K562 (cell line): ENCODE results near the gene CERS1. TPM values are rescaled to one million over a fixed set of nuclear protein-coding genes. Genes with fewer than 3 reads are reported as not detected.

Experiments
- CBFA2T2 ChIP-seq: fragments of 450-650 bp; conservative IDR thresholded peaks from 2 replicates; pipeline ENCODE4 v1.6.1; 2017; ENCODE audit warnings: mild to moderate bottlenecking
- CBX5 ChIP-seq: IDR thresholded peaks from 2 replicates; pipeline ENCODE4 v1.6.1; 2014; ENCODE audit warnings: low read depth, borderline replicate concordance
- CREBBP ChIP-seq: IDR thresholded peaks from one replicate; pipeline ENCODE4 v1.6.1; 2012; ENCODE audit warnings: low read depth, mild to moderate bottlenecking, control low read depth, inconsistent platforms, low read length
- E2F3 ChIP-seq: fragments of 250-450 bp; sonication (Bioruptor Pico); IDR thresholded peaks from 2 replicates; pipeline ENCODE4 v1.4.0; 2020; ENCODE audit warnings: mild to moderate bottlenecking
- EHMT2 ChIP-seq: fragments of 450-650 bp; IDR thresholded peaks from 2 replicates; pipeline ENCODE4 v1.6.1; 2018; ENCODE audit warnings: antibody characterized with exemption
- EWSR1 ChIP-seq: fragments of 450-650 bp; IDR thresholded peaks from 2 replicates; pipeline ENCODE4 v1.6.1; 2018; ENCODE audit warnings: borderline replicate concordance, mild to moderate bottlenecking, low read depth, moderate library complexity; ENCODE audit not compliant: partially characterized antibody
- FOS ChIP-seq: IDR thresholded peaks from 3 replicates; pipeline ENCODE4 v1.6.1; 2011; ENCODE audit not compliant: insufficient read length; ENCODE audit errors: extremely low read depth
- MBD1 ChIP-seq: fragments of 250-450 bp; sonication (Bioruptor Pico); IDR thresholded peaks from 2 replicates; pipeline ENCODE4 v1.8.0; 2022; ENCODE audit warnings: inconsistent platforms
- NONO ChIP-seq, 2 experiments: fragments of 200-400 bp in 1 of 2; fragments of 450-650 bp in 1 of 2; formaldehyde crosslinking in 1 of 2; IDR thresholded peaks; 2 replicates each; pipeline ENCODE4 v1.6.1; 2017; ENCODE audit warnings: low read depth in 2 of 2, mild to moderate bottlenecking in 2 of 2, moderate library complexity in 2 of 2, low read length in 1 of 2
- PHTF2 ChIP-seq: fragments of 250-450 bp; sonication (Bioruptor Pico); IDR thresholded peaks from 2 replicates; pipeline ENCODE4 v1.5.0; 2021; ENCODE audit warnings: mild to moderate bottlenecking
- PML ChIP-seq: IDR thresholded peaks from 2 replicates; pipeline ENCODE4 v1.6.1; 2012; ENCODE audit warnings: low read length, inconsistent platforms
- RBM17 ChIP-seq: fragments of 200-400 bp; formaldehyde crosslinking; IDR thresholded peaks from 2 replicates; pipeline ENCODE4 v1.6.1; 2017; ENCODE audit warnings: low read depth, mild to moderate bottlenecking, low read length, borderline replicate concordance
- RUNX1 ChIP-seq: sonication (generic); IDR thresholded peaks from 2 replicates; pipeline ENCODE4 v1.6.1; 2016; ENCODE audit warnings: antibody characterized with exemption, low read depth
- SREBF2 ChIP-seq: sonication (generic); formaldehyde crosslinking; IDR thresholded peaks from 2 replicates; pipeline ENCODE4 v1.4.0; 2020; ENCODE audit warnings: mild to moderate bottlenecking, missing genetic modification reagents
- ZKSCAN8 ChIP-seq: fragments of 200-800 bp; sonication (Bioruptor generic); IDR thresholded peaks from 2 replicates; pipeline ENCODE4 v1.6.1; 2016; ENCODE audit warnings: missing genetic modification characterization, missing compliant biosample characterization
- ZNF280A ChIP-seq: fragments of 450-650 bp; IDR thresholded peaks from 2 replicates; pipeline ENCODE4 v1.6.1; 2018; ENCODE audit warnings: mild to moderate bottlenecking, low read depth; ENCODE audit not compliant: partially characterized antibody
- ZNF436 ChIP-seq: fragments of 250-450, 450-650 bp; sonication (Bioruptor Pico); formaldehyde crosslinking; IDR thresholded peaks from 2 replicates; pipeline ENCODE4 v1.7.0; 2020; ENCODE audit warnings: mild to moderate bottlenecking
- polyA plus RNA-seq, 8 experiments: library from polyadenylated mRNA; depleted of rRNA in 4 of 8; stranded (reverse) in 5 of 8; unstranded in 3 of 8; fragments of >200 nt; fragmentation: Nextera tagmentation in 2 of 8; fragmentation: Illumina TruSeq in 1 of 8; extraction: Ambion mirVana in 2 of 8; extraction: Trizol in 1 of 8; gene quantifications; 2 replicates each; pipeline versions ENCODE4 v1.2.1 to v1.2.3, GENCODE V29; 2011 to 2014; ENCODE audit warnings: inconsistent platforms in 1 of 8, missing spikeins in 1 of 8
- total RNA-seq, 7 experiments: library from RNA; depleted of rRNA in 6 of 7; stranded (reverse); fragments of >200 nt in 6 of 7; fragmentation: Illumina TruSeq in 2 of 7; extraction: Trizol in 2 of 7; gene quantifications; 2 replicates each; pipeline versions ENCODE4 v1.2.1 to v1.2.3, GENCODE V29; 2011 to 2021; ENCODE audit warnings: low replicate concordance in 1 of 7
- TF ChIP-seq, protein P1 (sequence below): fragments of 250-450 bp; sonication (Bioruptor Pico); IDR thresholded peaks from 2 replicates; pipeline ENCODE4 v1.4.0; 2020

The CERS1 gene
- total and polyA plus RNA-seq, 9 of the 15 experiments (the other 6 are each of a cell fraction or from before 2014, with no cell fraction given): 0.33 to 1.5 (median 0.86) TPM; not detected in 2

DNA sequence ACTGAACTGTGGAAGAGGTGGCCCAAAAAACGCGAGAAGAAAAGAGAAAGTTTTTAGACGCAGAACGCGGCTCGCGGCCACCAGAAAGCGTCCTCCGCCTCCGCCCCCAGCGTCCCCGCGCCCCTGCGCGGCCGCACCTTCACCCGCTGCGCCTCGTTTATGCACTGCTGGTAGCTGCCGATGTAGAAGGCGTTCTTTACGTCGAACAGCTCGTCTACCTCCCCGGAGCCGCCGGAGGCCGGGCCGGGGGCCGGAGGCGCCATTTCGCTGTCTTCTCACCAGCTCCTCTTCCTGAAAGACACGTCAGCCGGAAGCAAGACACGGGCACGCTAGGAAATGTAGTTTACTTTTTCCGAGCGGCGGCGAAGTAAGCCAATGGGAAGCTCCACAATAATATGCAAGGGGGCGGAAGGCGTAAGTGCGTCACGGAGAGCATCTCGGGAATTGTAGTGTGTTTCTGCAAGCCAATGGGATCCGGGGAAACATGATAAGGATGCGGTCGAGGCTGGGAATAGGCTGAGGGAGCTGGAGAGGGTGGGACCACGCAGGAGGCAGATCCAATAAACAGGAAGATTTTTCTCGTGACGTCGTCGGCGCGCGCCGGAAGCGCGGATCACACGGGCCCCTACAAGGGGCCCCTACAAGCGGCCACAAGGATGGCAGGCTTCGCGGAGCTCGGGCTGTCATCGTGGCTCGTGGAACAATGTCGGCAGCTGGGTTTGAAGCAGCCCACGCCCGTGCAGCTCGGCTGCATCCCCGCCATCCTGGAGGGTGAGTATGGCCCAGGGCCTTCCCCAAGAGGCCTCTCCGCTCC, 23.3 kb upstream of the CERS1 start, which contains the start of the genes COPE and DDX49 (continued):
- TF ChIP-seq EHMT2 (no peak), ZNF280A (no peak), MBD1 (no peak), CBFA2T2 (no peak), EWSR1 (no peak), PHTF2 (CRISPR knock-in tag) (no peak), CREBBP (no peak), NONO (IDR thresholded peaks at IDR 0.05; ENCODE audit: low read depth in 2 of 2, low read length in 1 of 2) (0 out of 4 replicates have a peak, but pooled peaks of 1 of the 2 experiments have one; percentile 33), FOS (peak; percentile 89), E2F3 (no peak), SREBF2 (CRISPR knock-in tag) (no peak), ZKSCAN8 (CRISPR knock-in tag) (no peak), RBM17 (no peak), ZNF436 (CRISPR knock-in tag) (no peak), PML (peak; percentile 87; the same call in 1 of the 2 replicates), CBX5 (no peak), RUNX1 (no peak)
- TF ChIP-seq, protein P1, sequence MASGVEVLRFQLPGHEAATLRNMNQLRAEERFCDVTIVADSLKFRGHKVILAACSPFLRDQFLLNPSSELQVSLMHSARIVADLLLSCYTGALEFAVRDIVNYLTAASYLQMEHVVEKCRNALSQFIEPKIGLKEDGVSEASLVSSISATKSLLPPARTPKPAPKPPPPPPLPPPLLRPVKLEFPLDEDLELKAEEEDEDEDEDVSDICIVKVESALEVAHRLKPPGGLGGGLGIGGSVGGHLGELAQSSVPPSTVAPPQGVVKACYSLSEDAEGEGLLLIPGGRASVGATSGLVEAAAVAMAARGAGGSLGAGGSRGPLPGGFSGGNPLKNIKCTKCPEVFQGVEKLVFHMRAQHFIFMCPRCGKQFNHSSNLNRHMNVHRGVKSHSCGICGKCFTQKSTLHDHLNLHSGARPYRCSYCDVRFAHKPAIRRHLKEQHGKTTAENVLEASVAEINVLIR (CRISPR knock-in tag): peak; percentile 96
